C4-2B (cell line): ENCODE measurements around the gene CD2BP2.

ENCODE experiments used
- CTCF ChIP-seq: fragments of 450-650 bp; conservative IDR thresholded peaks from 2 replicates; pipeline ENCODE4 v1.5.1; 2017; ENCODE audit warnings: mild to moderate bottlenecking
- ZFX ChIP-seq: fragments of 450-650 bp; IDR thresholded peaks from 2 replicates; pipeline ENCODE4 v1.6.1; 2017

GRCh38 chr16:30361180-30361579 lies 6.1 kb upstream of the CD2BP2 start:
- no peak for TF ChIP-seq CTCF
- TF ChIP-seq ZFX, result no peak
